ENCODE results near the gene SLC23A1. TPM values are rescaled to one million over a fixed set of nuclear protein-coding genes. Genes with fewer than 3 reads are reported as not detected.

Gene SLC23A1
- total and polyA plus RNA-seq, 11 donors: not detected

DNA sequence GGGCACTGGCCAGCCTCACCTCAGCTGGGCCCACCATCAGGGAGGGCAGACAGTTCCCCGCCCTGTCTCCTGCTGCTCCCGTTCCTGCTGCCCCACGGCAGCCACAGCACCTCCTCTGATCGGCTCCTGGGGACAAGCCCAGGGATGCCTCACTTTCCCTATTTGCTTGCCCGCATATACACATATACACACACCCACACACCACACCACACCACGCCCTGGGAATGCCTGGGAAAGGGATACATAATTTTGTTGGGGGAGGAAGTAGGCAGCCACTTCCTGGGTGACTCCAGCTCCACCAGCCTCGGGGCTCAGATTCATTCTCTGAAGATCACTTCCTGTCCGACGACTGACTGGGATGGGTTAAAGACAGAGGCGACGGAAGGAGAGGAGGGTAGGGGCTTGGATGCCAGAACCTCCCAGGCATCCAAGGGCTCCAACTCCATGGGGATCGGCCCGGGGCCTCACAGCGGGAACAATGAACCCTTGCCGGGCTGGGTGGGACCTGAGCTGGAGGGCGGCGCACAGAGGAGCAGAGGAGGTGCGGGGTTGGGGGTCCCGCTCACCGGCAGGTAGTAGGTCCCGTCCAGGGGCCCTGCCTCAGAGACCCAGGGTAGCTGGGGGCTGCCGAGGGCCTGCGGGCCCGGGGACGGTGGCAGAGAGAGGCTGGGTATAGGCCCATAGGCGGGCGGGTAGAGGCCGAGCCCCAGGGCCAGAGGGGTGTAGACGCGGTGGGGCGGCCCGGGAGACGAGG is 8.7 kb upstream of the SLC23A1 start:
- Histone ChIP-seq H3K27me3 (peaks cover 0 to 28% (median 0%) of the 10 kb centered on the region in 9 donors), H3K4me3 (peak overlapping the region in 11 of 12 donors; percentile 6 to 82 (median 68)), H3K9me3 (no peaks in the 10 kb centered on the region), H3K36me3 (peaks cover 0 to 14% (median 0%) of the 10 kb centered on the region in 9 donors), H3K4me1 (peaks cover 5 to 84% (median 62%) of the 10 kb centered on the region in 12 donors), H3K27ac (peak overlapping the region in 11 of 12 donors; percentile 21 to 97 (median 57))
- TF ChIP-seq, protein P1, sequence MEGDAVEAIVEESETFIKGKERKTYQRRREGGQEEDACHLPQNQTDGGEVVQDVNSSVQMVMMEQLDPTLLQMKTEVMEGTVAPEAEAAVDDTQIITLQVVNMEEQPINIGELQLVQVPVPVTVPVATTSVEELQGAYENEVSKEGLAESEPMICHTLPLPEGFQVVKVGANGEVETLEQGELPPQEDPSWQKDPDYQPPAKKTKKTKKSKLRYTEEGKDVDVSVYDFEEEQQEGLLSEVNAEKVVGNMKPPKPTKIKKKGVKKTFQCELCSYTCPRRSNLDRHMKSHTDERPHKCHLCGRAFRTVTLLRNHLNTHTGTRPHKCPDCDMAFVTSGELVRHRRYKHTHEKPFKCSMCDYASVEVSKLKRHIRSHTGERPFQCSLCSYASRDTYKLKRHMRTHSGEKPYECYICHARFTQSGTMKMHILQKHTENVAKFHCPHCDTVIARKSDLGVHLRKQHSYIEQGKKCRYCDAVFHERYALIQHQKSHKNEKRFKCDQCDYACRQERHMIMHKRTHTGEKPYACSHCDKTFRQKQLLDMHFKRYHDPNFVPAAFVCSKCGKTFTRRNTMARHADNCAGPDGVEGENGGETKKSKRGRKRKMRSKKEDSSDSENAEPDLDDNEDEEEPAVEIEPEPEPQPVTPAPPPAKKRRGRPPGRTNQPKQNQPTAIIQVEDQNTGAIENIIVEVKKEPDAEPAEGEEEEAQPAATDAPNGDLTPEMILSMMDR (IDR thresholded peaks at IDR 0.05): no peak
- no peak for TF ChIP-seq POLR2A (IDR thresholded peaks at IDR 0.05)
- peak in 1 of 5 donors; percentile 26 for DNase-seq
- 25 to 53% (median 43%) methylated on average over 20 to 33 of the region's 33 CpGs for WGBS, 4 donors
- no peak for ATAC-seq
- intact Hi-C loops (cut with DNase I): loop anchor here in 5 of 10 donors (5.0 to 10.0 kb wide), 2 partner anchors 49 to 97 kb away; partner anchors contain the start of genes PAIP2 (in 5 of the 5) and MATR3 (in 1 of the 5)

DNA sequence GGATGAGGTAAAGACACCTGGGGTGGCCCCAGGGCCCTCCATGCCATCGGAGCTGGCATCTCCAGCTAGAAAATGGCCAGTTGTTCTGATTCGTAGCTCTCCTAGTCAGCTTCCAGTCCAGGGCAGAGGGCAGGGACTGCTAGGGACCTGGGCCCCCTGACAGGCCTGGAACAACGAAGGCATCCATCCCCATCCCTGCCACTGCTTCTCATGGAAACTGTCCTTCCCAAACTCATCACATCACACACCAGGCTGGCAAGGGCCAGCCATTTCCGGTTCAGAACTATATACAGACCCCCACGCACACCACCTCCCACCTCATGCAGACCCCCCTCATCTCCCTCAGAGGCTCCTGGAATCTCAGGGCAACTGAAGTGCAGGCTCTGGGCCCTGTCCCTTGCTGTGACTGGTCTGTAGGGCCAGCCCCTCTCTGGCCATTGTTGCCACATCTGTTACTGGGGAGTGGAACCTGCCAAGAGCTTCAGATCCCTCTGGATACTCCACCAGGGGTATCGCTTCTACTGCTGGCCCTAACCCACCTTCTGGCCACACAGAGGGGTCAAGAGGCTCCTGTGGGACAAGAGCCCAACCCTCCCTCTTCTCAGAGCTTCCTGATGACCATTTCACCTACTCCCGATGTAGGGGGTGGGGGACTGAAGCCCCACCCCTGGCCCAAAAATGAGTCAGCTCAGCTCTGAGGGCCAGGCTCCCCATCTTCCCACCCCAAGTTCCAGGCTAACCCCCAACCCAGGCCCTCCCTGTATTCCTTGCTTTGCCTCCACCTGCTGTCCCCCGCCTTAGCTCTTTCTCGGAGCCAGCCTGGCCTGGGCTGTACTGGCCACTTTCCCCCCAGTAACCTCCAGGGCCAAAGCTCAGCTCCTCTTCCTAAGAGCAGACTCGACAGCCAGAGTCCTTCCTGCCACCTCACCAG is 7.8 kb upstream of the SLC23A1 start:
- DNase-seq (peak in 1 of 5 donors; percentile 31), ATAC-seq (no peak)
- H3K27ac ChIP-seq: peak overlapping the region in 11 of 12 donors; percentile 21 to 97 (median 57)

DNA sequence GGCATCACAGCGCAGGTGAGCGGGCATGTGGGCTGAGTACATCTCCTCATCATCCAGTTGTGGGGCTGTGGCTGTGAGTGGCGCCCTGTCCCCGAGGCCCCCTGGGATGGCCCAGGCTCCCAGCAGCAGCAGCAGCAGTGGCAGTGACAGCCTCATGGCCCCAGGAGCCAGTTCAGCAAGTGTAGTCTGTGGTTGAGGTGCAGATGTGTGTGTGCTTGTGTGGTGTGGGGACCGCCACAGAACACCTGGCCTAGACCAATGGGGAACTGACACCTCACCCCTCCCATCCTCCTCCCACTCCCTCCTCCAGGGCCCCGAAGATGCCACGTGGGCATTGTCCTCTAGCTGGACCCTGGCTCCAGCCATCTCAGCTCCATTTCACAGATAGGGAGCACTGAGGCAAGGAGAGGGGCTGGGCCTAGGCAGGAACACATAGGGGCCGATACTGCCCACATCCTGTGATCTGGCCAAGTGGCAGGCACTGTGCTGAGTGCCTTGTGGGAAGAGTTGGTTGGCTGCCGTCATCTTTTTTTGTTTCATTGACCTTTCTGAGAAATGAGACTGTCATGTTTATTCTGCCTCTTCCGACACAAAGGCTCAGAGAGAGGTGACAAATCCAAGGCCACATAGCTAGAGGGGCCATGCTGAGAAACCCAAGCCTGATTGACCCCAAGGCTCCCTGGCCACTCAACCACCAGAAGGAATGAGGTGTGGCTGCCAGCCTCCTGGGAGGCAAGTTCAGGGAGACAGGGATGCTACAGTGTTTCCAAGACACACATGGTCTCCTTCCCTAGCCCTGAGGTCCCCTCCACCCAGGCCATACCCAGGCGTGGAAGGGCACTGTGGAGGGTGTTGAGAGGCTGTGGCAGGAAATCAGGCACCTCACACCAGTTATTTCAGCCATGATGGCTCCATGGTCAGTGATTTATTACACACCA is 6.9 kb upstream of the SLC23A1 start, which contains the start of gene MZB1:
Gene MZB1, minus strand, starts transcription at position 213 of the 938 bp plus-strand sequence. Its CDS starts 57 bp downstream, at position 156.
- H3K36me3 ChIP-seq: peaks cover 0 to 14% (median 0%) of the 10 kb centered on the region in 9 donors
- H3K27me3 ChIP-seq: peaks cover 0 to 27% (median 0%) of the 10 kb centered on the region in 9 donors
- 61 to 77% (median 68%) methylated on average over 8 to 11 of the region's 11 CpGs for WGBS, 4 donors
- H3K4me3 ChIP-seq: peak within 1 kb of the TSS in 1 of 12 donors; percentile 12
- H3K4me1 ChIP-seq: peaks cover 2 to 72% (median 51%) of the 10 kb centered on the region in 12 donors
- no peaks in the 10 kb centered on the region for H3K9me3 ChIP-seq
- intact Hi-C loops (cut with DNase I): loop anchor here in 5 of 10 donors (5.0 to 10.0 kb wide), 3 partner anchors 32 to 95 kb away; partner anchors contain the start of genes PAIP2 (in 5 of the 5) and MATR3 (in 1 of the 5)
- no peak for TF ChIP-seq POLR2A (IDR thresholded peaks at IDR 0.05)
- TF ChIP-seq, protein P1 (IDR thresholded peaks at IDR 0.05): no peak
- H3K27ac ChIP-seq: peak within 1 kb of the TSS in 9 of 12 donors; percentile 21 to 97 (median 67)
- ATAC-seq: no peak
- DNase-seq: peak in 1 of 5 donors; percentile 29

More for the DNA sequence above, 7.8 kb upstream of the SLC23A1 start:
- peaks cover 0 to 28% (median 0%) of the 10 kb centered on the region in 9 donors for H3K27me3 ChIP-seq
- intact Hi-C loops (cut with DNase I): loop anchor here in 5 of 10 donors (5.0 to 10.0 kb wide), 2 partner anchors 49 to 96 kb away; partner anchors contain the start of genes PAIP2 (in 5 of the 5) and MATR3 (in 1 of the 5)
- peak overlapping the region in 7 of 12 donors; percentile 65 to 82 (median 72) for H3K4me3 ChIP-seq
- 49 to 57% (median 53%) methylated on average over 8 to 10 of the region's 10 CpGs for WGBS, 4 donors
- peaks cover 5 to 76% (median 56%) of the 10 kb centered on the region in 12 donors for H3K4me1 ChIP-seq
- H3K9me3 ChIP-seq: no peaks in the 10 kb centered on the region
- peaks cover 0 to 14% (median 0%) of the 10 kb centered on the region in 9 donors for H3K36me3 ChIP-seq
- TF ChIP-seq, protein P1 (IDR thresholded peaks at IDR 0.05): no peak
